Lung (tissue), 12 donors: ENCODE results near the gene NCOA6. TPM values are rescaled to one million over a fixed set of nuclear protein-coding genes. Genes with fewer than 3 reads are reported as not detected.
A peak's percentile ranks its signal among the peaks of the same experiment; 100 is the strongest.

Experiments
- ATAC-seq: fragments of 200-7000 bp; cut with Tn5 transposase; one replicate; pipeline ENCODE4 v1.9.1; 2020; ENCODE audit warnings: moderate number of reproducible peaks; ENCODE audit not compliant: insufficient read depth, low FRiP score
- DNase-seq, 3 donors: peaks; one replicate each; pipeline ENCODE4 v3.0.0-alpha.2; 2013 to 2017
- H3K27ac ChIP-seq, 2 donors: one replicate each; pipeline ENCODE4 v1.5.1; 2013; ENCODE audit warnings: mild to moderate bottlenecking in 2 of 2, moderate library complexity in 2 of 2, control low read depth in 1 of 2, inconsistent platforms in 1 of 2, low read depth in 1 of 2, low read length in 1 of 2
- H3K27me3 ChIP-seq, 3 donors: one replicate each; pipeline ENCODE4 v1.5.1; 2013; ENCODE audit warnings: low read length in 2 of 3; ENCODE audit not compliant: control insufficient read depth in 3 of 3, insufficient read depth in 3 of 3
- H3K36me3 ChIP-seq, 4 donors: one replicate each; pipeline ENCODE4 v1.5.1; 2013; ENCODE audit warnings: low read length in 4 of 4, mild to moderate bottlenecking in 1 of 4, moderate library complexity in 1 of 4; ENCODE audit not compliant: control insufficient read depth in 4 of 4, insufficient read depth in 4 of 4
- H3K4me1 ChIP-seq, 5 donors: one replicate each; pipeline ENCODE4 v1.5.1; 2013; ENCODE audit warnings: low read length in 5 of 5, mild to moderate bottlenecking in 2 of 5, moderate library complexity in 1 of 5; ENCODE audit not compliant: control insufficient read depth in 5 of 5, insufficient read depth in 5 of 5
- H3K4me3 ChIP-seq: one replicate; pipeline ENCODE4 v1.5.1; 2013; ENCODE audit warnings: mild to moderate bottlenecking, control low read depth, moderate library complexity
- H3K9ac ChIP-seq, 2 donors: one replicate each; pipeline ENCODE4 v1.5.1; 2013; ENCODE audit warnings: low read length in 2 of 2, control low read depth in 1 of 2; ENCODE audit not compliant: insufficient read depth in 1 of 2
- H3K9me3 ChIP-seq, 4 donors: one replicate each; pipeline ENCODE4 v1.5.1; 2013; ENCODE audit warnings: low read length in 3 of 4, mild to moderate bottlenecking in 1 of 4, moderate library complexity in 1 of 4; ENCODE audit not compliant: control insufficient read depth in 4 of 4, insufficient read depth in 3 of 4
- CTCF ChIP-seq: IDR thresholded peaks from 2 replicates; pipeline ENCODE4 v1.5.1; 2012; ENCODE audit warnings: mild to moderate bottlenecking; ENCODE audit errors: control extremely low read depth, extremely low read depth
- WGBS, 2 donors: extraction: QIAGEN DNeasy Blood & Tissue Kit; methylation state at CpG; one replicate each; pipeline ENCODE4 v1.1.7; 2013; 5-methylcytosine and 5-hydroxymethylcytosine counted together
- polyA plus RNA-seq, 2 donors: library from polyadenylated mRNA; stranded (reverse); fragments of 200-250 nt; gene quantifications; one replicate each; pipeline ENCODE4 v1.2.1, GENCODE V29; 2013
- total RNA-seq, 2 donors: library from RNA; depleted of rRNA in 1 of 2; stranded (reverse); fragments of >200 nt in 1 of 2; gene quantifications; one replicate each; pipeline ENCODE4 v1.2.1, GENCODE V29; 2014 to 2021
- donor health status: control.
- donor health status: control.
- donor health status: Bipolar disorder and iron deficiency.
- donor health status: healthy.
- donor health status: DM: yes; HTN: yes; CAD: no.

NCOA6 gene
- total and polyA plus RNA-seq, 4 donors, result 13.2 to 27.5 (median 21.8) TPM

GRCh38 chr20:34709831-34710567, 115.5 kb downstream of the NCOA6 start:
- ATAC-seq (peak; percentile 70), DNase-seq (peak in 2 of 3 donors; percentile 70 to 85)
- H3K36me3 ChIP-seq, result peaks cover 0 to 12% (median 10%) of the 10 kb centered on the region in 4 donors
- H3K9ac ChIP-seq, result peak overlapping the region; percentile 34 to 55
- H3K4me1 ChIP-seq, result peaks cover 5 to 22% (median 10%) of the 10 kb centered on the region in 5 donors
- H3K27ac ChIP-seq, result peak overlapping the region; percentile 13 to 94
- 4 to 7% methylated on average over 55 to 61 of the region's 61 CpGs for WGBS, 2 donors
- H3K4me3 ChIP-seq, result peak overlapping the region; percentile 60
- no peaks in the 10 kb centered on the region for H3K9me3 ChIP-seq
- H3K27me3 ChIP-seq, result peaks cover 0 to 3% (median 0%) of the 10 kb centered on the region in 3 donors
- TF ChIP-seq CTCF, result peak; percentile 17

GRCh38 chr20:34709044-34709830, 116.2 kb downstream of the NCOA6 start:
- Histone ChIP-seq H3K27me3 (peaks cover 0 to 3% (median 0%) of the 10 kb centered on the region in 3 donors), H3K9ac (peak overlapping the region in 1 of 2 donors; percentile 34), H3K27ac (peak overlapping the region; percentile 81 to 94), H3K4me3 (peak overlapping the region; percentile 60), H3K4me1 (peaks cover 5 to 22% (median 10%) of the 10 kb centered on the region in 5 donors), H3K9me3 (no peaks in the 10 kb centered on the region), H3K36me3 (peaks cover 0 to 8% (median 5%) of the 10 kb centered on the region in 4 donors)
- WGBS, 2 donors, result 0 to 1% methylated on average over 49 to 62 of the region's 64 CpGs
- DNase-seq (peak; percentile 81 to 88 (median 82)), ATAC-seq (peak; percentile 65)
- TF ChIP-seq CTCF, result no peak

GRCh38 chr20:34708621-34709043, 116.8 kb downstream of the NCOA6 start:
- no peak for ATAC-seq
- peak overlapping the region in 1 of 2 donors; percentile 34 for H3K9ac ChIP-seq
- H3K27ac ChIP-seq, result peak overlapping the region; percentile 81 to 94
- H3K27me3 ChIP-seq, result peaks cover 0 to 3% (median 0%) of the 10 kb centered on the region in 3 donors
- TF ChIP-seq CTCF, result no peak
- H3K4me3 ChIP-seq, result peak overlapping the region; percentile 60
- H3K9me3 ChIP-seq, result no peaks in the 10 kb centered on the region
- 3 to 8% methylated on average over 21 to 22 of the region's 22 CpGs for WGBS, 2 donors
- H3K36me3 ChIP-seq, result peaks cover 0 to 6% (median 4%) of the 10 kb centered on the region in 4 donors
- peak; percentile 40 to 66 (median 57) for DNase-seq
- H3K4me1 ChIP-seq, result peaks cover 5 to 20% (median 9%) of the 10 kb centered on the region in 5 donors
